SKM-1 treated with dmso at 0.1 percent for 144 hours (cell line): ENCODE measurements around the gene IRS2.

ENCODE experiments used
- DNase-seq: peaks from one replicate; lab custom pipeline; 2025; ENCODE audit not compliant: unreplicated experiment; lab: John Stamatoyannopoulos, UW

The IRS2 gene

DNA sequence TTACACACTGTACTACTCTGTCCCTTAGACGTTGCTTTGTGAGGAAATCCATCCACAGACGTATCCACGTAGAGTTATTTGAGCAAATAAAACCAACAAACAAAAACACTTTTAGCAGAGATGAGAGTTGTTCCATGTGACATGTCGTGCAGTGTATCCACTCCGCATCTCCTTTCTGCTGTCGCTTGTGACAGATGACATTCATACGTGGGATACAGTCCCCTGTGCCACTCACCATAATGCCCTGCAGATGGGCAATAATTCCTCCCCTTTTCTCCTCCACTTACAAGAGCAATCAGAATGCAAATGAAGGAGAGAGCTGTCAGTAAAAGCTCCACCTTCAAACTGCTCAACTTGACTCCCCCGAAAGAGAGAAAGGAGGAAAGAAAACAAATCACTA lies 26.0 kb downstream of the IRS2 start:
- DNase-seq: no peak

DNA sequence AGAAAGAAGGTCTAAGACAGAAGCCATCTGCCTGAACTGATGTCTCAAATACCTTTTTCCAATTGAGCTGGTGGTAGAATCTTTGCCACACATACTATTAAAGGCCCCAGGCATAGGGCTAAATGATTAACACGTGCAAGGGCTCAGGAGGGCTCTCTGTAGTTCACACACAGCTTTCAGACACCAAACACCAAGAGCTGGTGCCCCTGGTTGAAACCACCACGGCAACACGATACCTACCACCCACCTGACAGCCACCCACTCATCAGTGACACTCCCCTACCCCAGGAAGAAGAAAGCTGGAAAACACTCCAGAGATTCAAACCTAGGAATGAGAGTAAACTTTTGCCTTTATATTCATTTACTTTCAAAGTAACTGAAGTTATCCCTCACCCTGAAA lies 26.8 kb downstream of the IRS2 start:
- no peak for DNase-seq

DNA sequence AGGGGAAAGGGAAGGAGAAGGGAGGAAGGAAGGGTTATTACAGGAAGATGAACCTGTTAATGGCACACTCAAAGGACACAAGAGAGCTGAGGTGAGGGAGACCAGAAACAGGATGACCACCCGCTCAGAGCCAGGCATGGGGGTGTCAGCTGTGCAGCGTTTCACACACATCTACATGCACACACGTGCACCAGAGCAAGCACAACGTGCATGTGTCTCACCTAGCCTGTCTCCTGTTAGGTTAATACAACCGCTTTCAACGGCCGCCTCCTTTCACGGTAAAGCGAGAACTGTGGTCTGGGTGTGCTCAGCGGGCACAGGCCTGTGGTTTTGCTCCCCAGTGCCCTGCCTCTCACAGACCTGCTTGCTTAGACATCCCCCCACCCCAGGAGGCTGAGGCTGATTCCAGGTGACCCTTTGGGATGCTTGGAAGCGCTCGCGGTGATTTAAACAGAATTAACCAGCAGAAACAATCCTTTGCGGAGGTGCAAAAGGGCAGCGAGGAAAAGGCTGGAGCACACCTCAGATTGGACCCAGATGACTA lies 27.4 kb downstream of the IRS2 start:
- no peak for DNase-seq

GRCh38 chr13:109756778-109757177 lies 29.6 kb downstream of the IRS2 start:
- no peak for DNase-seq

DNA sequence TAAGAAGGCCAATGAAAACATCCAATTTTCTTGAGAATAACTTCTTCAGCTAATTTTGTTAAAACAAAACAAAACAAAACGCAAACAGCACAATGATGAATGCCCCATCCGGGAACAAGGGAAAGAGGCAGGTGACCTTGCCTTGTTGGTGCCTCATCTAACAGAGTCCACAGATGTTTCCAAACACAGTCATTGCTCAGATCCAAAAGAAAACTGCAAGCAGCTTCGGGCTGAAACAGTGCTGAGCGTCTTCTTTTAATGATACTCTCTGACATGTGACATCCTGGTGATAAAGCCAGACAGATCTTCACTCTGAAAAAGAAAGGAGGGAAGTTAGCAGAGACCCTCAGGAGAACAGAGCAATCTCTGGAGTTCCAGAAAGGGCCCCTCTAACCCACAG lies 30.4 kb downstream of the IRS2 start:
- no peak for DNase-seq

DNA sequence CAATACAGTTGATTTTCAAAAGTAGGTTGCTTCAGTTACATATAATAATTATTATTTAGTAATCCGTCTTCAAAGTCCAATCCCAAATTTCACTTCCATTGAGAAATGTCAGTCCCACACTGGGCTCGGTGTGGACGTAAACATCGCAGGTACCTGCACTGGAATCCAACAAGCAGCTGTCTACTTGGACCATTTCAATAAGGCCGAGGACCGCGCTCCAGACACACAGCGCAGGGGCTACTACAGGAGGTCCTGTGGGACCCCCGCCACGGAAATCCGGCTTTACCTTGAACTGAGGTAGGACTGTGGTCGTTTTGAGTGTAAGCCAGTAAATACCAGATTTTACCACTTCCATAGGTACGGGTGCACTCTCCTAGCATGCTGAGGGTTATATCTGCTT lies 30.8 kb downstream of the IRS2 start:
- DNase-seq: no peak

DNA sequence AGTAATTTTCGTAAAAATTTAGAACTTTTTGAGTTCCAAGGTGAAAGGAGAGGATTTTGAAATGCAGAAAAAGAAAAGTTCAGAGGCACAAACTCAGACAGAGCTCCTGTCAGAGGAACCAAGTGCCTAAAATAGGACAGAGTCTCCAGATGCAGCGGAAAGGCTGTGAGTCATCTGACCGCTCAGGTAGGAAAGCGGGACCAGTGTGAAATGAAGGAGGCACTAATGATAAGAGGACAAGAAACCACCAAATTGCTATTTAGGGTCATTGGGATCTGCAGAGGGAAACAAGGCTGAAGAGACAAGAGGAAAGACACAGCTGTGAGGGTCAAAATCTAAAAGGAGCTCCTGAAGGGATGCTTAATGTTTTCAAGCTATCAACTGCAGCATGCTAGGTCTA lies 34.9 kb downstream of the IRS2 start:
- DNase-seq: no peak

- no peak for DNase-seq
Measured at GRCh38 chr13:109750221-109750775, 36.1 kb downstream of the IRS2 start.

- no peak for DNase-seq
Measured at GRCh38 chr13:109749365-109749764, 37.0 kb downstream of the IRS2 start.

DNA sequence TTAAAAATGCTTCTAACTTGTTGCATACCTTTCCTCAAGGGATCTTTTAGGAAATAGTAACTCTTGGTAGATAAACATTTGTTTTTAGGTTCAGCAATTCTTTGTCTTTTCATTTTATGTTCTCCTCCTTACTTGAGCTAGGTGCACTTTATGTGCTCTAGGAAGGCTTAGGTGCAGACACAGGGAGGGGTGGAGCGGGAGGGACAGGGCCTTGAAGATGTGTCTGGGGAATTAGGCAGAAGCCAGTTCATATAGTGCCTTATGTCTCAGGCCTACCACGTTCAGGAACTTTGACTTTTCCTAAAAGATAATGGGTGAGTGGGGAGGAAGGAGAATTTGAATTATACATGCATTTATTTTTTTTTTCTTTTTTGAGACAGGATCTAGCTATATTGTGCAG lies 37.7 kb downstream of the IRS2 start:
- no peak for DNase-seq

GRCh38 chr13:109747524-109747923 lies 38.9 kb downstream of the IRS2 start:
- no peak for DNase-seq

GRCh38 chr13:109746364-109746763 lies 40.0 kb downstream of the IRS2 start:
- DNase-seq: no peak

DNA sequence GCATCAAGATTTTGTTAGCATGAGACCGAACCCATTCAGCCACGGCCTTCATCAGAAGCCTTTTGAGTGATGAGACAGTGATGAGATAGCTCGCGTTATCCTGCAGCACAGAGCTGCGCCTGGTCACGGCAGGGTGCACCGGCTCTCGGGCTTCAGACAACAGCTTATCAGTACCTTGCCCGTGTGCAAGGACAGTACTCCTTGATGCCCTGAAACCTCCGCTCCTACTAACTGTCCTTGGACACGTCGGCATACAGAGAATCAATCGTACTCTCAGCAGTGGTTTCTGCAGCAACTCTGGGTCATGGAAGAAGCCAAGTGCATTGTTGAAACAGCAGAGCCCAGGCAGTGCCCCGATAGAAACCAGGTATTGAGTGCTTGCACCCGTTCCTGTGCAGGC lies 40.7 kb downstream of the IRS2 start:
- no peak for DNase-seq

DNA sequence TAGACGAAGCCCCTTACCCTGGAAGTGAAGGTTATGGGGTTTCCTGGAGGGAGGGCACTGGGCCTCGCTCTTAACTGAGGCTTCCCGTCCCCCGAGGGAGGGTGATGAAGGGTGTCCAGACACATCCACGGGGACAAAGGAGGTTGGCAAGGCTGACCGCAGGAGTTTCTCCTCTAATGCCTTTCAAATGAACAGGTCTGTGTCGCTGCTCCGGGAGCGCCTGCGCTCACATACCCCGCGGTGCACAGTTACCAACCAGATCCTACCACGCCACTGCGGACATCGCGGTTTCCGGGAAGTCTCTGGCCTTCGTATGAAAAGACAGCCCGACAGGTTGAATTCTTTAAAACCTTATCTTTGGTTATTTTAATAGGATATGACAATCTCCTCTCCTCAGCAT lies 41.3 kb downstream of the IRS2 start:
- DNase-seq: no peak

DNA sequence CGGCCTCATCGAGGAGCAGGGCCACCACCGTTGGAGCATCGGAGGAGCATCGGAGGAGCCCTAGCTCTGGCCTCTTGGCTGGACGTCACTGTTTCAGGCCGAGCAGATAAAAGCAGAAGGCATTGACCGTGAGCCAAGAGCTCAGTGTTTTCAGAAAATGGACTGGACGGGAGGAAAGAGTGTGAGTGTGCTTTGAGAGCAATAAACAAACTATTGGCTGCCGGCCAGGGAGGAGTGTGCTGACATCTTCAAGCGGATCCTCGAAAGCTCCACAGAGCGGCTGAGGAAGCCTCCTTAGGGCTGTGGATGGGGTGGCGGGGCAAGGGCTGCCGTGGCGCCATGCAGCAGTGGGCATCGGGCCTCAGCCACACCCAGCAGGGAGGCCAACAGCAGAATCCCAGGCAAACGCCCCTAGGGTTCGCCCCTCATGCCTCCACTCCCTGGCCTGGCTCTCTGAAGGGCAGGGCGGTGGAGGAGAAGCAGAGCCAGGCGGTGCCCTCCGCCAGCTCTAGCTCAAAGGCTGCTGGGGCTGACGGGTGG lies 41.8 kb downstream of the IRS2 start:
- DNase-seq: no peak

- DNase-seq: no peak
Measured at GRCh38 chr13:109743706-109744453, 42.5 kb downstream of the IRS2 start.

DNA sequence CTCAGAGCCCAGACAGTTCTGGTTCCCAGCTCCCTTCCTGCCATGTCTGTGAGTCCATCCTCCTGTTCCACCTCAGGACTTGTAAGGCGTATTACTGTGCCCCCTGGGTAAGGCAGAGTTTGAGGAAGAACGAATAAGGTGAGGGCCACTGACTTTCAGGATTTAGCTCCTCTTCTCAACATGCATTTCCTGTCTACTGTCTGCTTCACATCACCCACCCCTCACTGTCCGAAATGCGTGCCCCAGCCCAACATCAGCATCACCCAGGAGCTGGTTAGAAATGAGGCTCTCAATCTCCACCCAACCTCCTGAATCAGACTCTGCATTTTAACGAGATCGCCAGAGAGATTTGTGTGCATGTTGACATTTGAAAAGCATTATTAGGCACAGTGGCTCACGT lies 44.4 kb downstream of the IRS2 start:
- no peak for DNase-seq

DNA sequence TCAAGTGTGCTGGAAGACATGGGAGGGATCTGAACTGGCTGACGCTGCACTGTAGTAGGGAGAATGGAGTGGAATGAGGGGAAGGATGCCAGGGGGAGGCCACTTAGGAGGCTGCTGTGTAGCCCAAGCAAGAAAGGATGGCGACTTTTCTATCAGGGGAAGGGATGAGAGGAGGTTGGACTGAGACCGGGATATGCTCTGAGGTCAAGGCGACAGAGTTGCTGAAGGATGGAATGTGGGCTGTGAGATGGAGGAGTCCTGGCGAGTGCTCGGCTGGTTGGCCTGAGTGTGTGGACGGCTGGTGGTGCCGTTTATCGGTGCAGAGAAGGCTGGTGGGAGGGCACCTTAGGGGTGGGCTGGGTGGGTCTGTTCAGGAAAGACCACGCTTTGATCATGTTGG lies 45.7 kb downstream of the IRS2 start:
- DNase-seq: no peak

DNA sequence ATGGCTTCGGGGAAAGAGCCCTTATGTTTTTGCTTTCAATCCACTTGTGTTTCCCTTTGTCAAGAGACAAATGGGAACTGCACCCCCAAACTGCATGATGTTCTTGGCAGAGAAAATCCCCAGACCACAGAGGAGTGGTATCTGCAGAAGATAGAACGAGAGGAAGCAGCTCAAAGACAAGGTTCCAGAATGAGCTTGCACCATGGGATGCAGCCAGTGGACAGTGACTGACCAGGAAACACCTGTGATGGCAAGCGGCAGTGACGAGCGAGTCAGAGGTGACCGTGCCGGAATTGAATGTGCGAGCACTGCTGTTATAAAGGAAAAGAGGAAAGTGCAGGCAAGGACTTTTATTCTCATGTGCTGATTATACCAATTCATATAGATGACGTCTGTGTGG lies 46.3 kb downstream of the IRS2 start:
- DNase-seq: no peak

- DNase-seq: no peak
Measured at GRCh38 chr13:109738298-109738746, 48.1 kb downstream of the IRS2 start.

GRCh38 chr13:109737606-109738005 lies 48.8 kb downstream of the IRS2 start:
- DNase-seq: no peak

DNA sequence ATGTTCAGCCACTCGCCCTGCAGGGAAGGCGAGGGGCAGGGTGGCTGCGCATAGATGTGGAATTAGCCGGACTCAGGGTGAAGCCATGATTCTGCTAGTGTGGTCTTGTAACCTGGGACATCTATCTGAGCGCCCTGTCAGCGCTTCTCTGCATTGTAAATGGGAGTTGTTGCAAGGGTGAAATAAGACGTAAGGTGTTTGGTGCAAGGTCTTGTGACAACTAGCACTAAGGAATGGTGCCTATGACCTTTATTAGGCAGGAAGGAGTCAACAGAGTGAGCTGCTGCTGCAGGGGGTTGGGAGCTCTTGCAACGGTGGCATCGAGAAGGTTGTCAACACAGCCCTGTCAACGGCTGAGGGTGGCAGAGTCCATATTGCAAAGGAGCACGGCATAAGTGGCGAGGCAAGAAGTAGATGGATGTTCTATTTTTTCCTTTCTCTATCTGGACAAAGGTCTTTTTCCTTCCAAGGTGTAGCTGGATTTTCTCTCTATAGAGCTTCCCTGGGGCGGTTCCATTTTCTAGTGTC lies 49.3 kb downstream of the IRS2 start:
- no peak for DNase-seq
